Fibroblast of pulmonary artery (primary cell): Measurements from ENCODE around the gene RASA2.
"Not testable (repeated sequence)": the region's sequence is repeated elsewhere in the genome, so short reads cannot be mapped to it uniquely, and the experiment has no call there.

Experiments
- DNase-seq: peaks from one replicate; pipeline ENCODE4 v3.0.0-alpha.2; 2010; ENCODE audit warnings: low read depth
- H3K4me3 ChIP-seq: replicated peaks from 2 replicates; pipeline ENCODE4 v1.5.1; 2011; ENCODE audit warnings: low read depth, mild to moderate bottlenecking, control low read depth, low read length, moderate library complexity
- CTCF ChIP-seq: IDR thresholded peaks from 2 replicates; pipeline ENCODE4 v1.5.1; 2011; ENCODE audit warnings: mild to moderate bottlenecking, control low read depth, low read length, inconsistent platforms; ENCODE audit errors: missing control alignments

RASA2 gene

GRCh38 chr3:141466633-141467169 is 20.1 kb upstream of the RASA2 start:
- no peak for DNase-seq
- no peak overlapping the region for H3K4me3 ChIP-seq
- no peak for TF ChIP-seq CTCF

- DNase-seq: no peak
- H3K4me3 ChIP-seq: no peak overlapping the region
- TF ChIP-seq CTCF: no peak
These were observed 17.1 kb upstream of the RASA2 start for GRCh38 chr3:141469720-141470119.

- no peak overlapping the region for H3K4me3 ChIP-seq
- no peak for TF ChIP-seq CTCF
- no peak for DNase-seq
These were observed 15.7 kb upstream of the RASA2 start for GRCh38 chr3:141471160-141471559.

- no peak for TF ChIP-seq CTCF
- DNase-seq: no peak
- no peak overlapping the region for H3K4me3 ChIP-seq
These were observed 10.8 kb upstream of the RASA2 start for GRCh38 chr3:141476033-141476432.

GRCh38 chr3:141477224-141477623 is 9.6 kb upstream of the RASA2 start:
- peak; percentile 87 for DNase-seq
- no peak overlapping the region for H3K4me3 ChIP-seq
- TF ChIP-seq CTCF: no peak

GRCh38 chr3:141478139-141478538 is 8.7 kb upstream of the RASA2 start:
- H3K4me3 ChIP-seq: no peak overlapping the region
- DNase-seq: no peak
- no peak for TF ChIP-seq CTCF

- H3K4me3 ChIP-seq, DNase-seq: not testable (repeated sequence)
These were observed 8.0 kb upstream of the RASA2 start for GRCh38 chr3:141478840-141479239.
